ENCODE results near the gene RPTOR.

The RPTOR gene

DNA sequence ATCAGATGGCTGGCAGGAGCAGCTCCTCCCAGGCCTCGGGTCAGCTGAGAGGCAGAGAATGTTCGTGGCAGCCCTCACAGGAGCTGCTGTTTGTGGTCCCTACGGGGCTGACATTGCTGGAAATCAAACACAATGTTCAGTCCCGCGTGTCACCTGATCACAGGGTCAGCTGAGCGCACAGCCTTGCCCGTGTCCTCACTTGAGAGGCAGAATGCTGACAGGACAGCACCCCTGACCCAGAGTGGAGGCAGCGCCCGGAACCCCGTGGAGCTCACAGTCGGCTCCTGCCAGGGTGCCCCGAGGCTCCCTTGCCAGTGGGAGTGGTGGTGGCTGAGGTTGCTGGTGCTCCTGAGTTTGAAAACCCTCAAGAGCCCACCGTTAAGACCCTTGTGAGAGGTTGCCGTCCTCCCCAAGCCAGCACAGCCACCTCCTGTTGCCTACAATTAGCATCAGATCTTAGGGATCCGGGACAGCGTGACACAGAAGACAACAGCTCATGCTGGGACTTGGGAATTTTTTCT, 443.4 kb downstream of the RPTOR start:
- Histone ChIP-seq H3K79me2 (ENCODE audit: insufficient read depth, low read length) (no peaks in the 10 kb centered on the region), H3K4me2 (ENCODE audit: low read length) (no peak overlapping the region), H4K20me1 (ENCODE audit: insufficient read depth, low read length) (no peaks in the 10 kb centered on the region), H3F3A (ENCODE audit: insufficient read depth, low read length) (no peaks in the 10 kb centered on the region), H3K9me2 (ENCODE audit: low read depth, low read length) (no peaks in the 10 kb centered on the region), H3K4me3 (ENCODE audit: low read depth, low read length, poor library complexity, severe bottlenecking) (no peak overlapping the region), H3K9ac (ENCODE audit: low read length) (no peak overlapping the region), H3K36me3 (ENCODE audit: insufficient read depth, low read length) (no peaks in the 10 kb centered on the region; the same call in 1 of the 2 replicates), H2AFZ (ENCODE audit: low read length) (no peak overlapping the region), H3K27me3 (ENCODE audit: insufficient read depth, low read length) (peaks cover 22% of the 10 kb centered on the region), H3K9me3 (ENCODE audit: low read length) (no peaks in the 10 kb centered on the region), H3K27ac (ENCODE audit: low read depth, low read length, poor library complexity, severe bottlenecking) (no peak overlapping the region), H3K4me1 (ENCODE audit: insufficient read depth, low read length, severe bottlenecking) (peaks cover 22% of the 10 kb centered on the region)
- TF ChIP-seq, protein P1, sequence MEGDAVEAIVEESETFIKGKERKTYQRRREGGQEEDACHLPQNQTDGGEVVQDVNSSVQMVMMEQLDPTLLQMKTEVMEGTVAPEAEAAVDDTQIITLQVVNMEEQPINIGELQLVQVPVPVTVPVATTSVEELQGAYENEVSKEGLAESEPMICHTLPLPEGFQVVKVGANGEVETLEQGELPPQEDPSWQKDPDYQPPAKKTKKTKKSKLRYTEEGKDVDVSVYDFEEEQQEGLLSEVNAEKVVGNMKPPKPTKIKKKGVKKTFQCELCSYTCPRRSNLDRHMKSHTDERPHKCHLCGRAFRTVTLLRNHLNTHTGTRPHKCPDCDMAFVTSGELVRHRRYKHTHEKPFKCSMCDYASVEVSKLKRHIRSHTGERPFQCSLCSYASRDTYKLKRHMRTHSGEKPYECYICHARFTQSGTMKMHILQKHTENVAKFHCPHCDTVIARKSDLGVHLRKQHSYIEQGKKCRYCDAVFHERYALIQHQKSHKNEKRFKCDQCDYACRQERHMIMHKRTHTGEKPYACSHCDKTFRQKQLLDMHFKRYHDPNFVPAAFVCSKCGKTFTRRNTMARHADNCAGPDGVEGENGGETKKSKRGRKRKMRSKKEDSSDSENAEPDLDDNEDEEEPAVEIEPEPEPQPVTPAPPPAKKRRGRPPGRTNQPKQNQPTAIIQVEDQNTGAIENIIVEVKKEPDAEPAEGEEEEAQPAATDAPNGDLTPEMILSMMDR (IDR thresholded peaks at IDR 0.05; ENCODE audit: low read length) = no peak
- TF ChIP-seq EZH2 (IDR thresholded peaks at IDR 0.05; ENCODE audit: borderline replicate concordance, low read length) = no peak

DNA sequence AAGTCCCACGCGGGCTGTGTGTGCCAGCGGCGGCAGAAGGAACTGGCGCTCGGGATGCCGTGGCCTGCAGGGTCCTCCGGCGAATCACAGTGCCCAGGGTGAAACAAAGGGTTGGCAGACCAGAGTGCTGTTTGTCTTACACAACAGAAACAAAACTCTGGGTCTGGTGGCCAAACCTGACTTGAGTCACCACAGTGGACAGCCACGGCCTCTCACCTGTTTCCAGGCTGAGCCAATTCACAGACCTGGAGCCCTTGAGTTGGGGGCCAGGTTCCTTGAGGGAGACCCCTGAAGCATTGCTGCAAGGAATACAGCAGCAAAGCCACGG, 444.9 kb downstream of the RPTOR start:
- H3K4me1 ChIP-seq (ENCODE audit: insufficient read depth, low read length, severe bottlenecking) = peaks cover 25% of the 10 kb centered on the region
- H4K20me1 ChIP-seq (ENCODE audit: insufficient read depth, low read length) = no peaks in the 10 kb centered on the region
- H3K9ac ChIP-seq (ENCODE audit: low read length) = no peak overlapping the region
- peaks cover 22% of the 10 kb centered on the region for H3K27me3 ChIP-seq (ENCODE audit: insufficient read depth, low read length)
- peak overlapping the region; percentile 45; the same call in 1 of the 2 replicates for H3K4me2 ChIP-seq (ENCODE audit: low read length)
- H3K9me3 ChIP-seq (ENCODE audit: low read length) = no peaks in the 10 kb centered on the region
- no peak overlapping the region for H3K4me3 ChIP-seq (ENCODE audit: low read depth, low read length, poor library complexity, severe bottlenecking)
- H3F3A ChIP-seq (ENCODE audit: insufficient read depth, low read length) = no peaks in the 10 kb centered on the region
- no peaks in the 10 kb centered on the region; the same call in 1 of the 2 replicates for H3K36me3 ChIP-seq (ENCODE audit: insufficient read depth, low read length)
- H2AFZ ChIP-seq (ENCODE audit: low read length) = no peak overlapping the region
- H3K79me2 ChIP-seq (ENCODE audit: insufficient read depth, low read length) = no peaks in the 10 kb centered on the region
- H3K9me2 ChIP-seq (ENCODE audit: low read depth, low read length) = no peaks in the 10 kb centered on the region
- no peak for TF ChIP-seq EZH2 (IDR thresholded peaks at IDR 0.05; ENCODE audit: borderline replicate concordance, low read length)
- TF ChIP-seq, protein P1 (IDR thresholded peaks at IDR 0.05; ENCODE audit: low read length) = no peak
- no peak overlapping the region for H3K27ac ChIP-seq (ENCODE audit: low read depth, low read length, poor library complexity, severe bottlenecking)

DNA sequence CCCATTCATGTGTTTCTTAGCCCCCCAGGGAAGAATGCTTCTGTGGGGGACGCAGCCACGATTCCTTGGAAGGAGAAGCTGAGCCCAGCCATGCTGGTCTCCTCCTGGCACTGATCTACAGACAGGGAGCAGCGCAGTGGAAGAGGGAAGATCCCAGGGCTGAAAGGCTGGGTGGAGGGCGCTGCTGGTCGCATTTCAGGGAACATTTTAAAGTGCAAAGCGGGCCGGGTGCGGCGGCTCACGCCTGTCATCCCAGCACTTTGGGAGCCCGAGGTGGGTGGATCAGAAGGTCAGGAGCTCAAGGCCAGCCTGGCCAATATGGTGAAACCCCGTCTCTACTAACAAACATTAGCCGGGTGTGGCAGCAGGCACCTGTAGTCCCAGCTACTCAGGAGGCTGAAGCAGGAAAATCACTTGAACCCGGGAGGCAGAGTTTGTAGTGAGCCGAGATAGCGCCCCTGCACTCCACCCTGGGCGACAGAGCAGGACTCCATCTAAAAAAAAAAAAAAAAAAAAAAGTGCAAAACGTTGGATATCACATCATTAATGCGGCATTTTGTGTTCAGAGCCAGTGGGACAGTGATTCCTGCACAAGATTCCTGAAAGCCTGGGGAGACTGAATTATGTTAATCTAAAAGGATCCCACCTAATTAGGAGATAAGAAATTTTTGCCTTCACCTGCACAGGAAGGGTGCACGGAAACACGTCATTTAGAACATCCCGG, 446.4 kb downstream of the RPTOR start:
- TF ChIP-seq, protein P1 (IDR thresholded peaks at IDR 0.05; ENCODE audit: low read length) = no peak
- TF ChIP-seq EZH2 (IDR thresholded peaks at IDR 0.05; ENCODE audit: borderline replicate concordance, low read length) = no peak

More for the DNA sequence above, 446.4 kb downstream of the RPTOR start:
- H3K27me3 ChIP-seq (ENCODE audit: insufficient read depth, low read length) = peaks cover 14% of the 10 kb centered on the region
- H3K9me3 ChIP-seq (ENCODE audit: low read length) = no peaks in the 10 kb centered on the region
- H3K9me2 ChIP-seq (ENCODE audit: low read depth, low read length) = no peaks in the 10 kb centered on the region
- H4K20me1 ChIP-seq (ENCODE audit: insufficient read depth, low read length) = no peaks in the 10 kb centered on the region
- 0 out of 2 replicates have a peak overlapping the region, but pooled peaks have one; percentile 90 for H2AFZ ChIP-seq (ENCODE audit: low read length)
- peak overlapping the region; percentile 88 for H3K4me2 ChIP-seq (ENCODE audit: low read length)
- no peaks in the 10 kb centered on the region for H3F3A ChIP-seq (ENCODE audit: insufficient read depth, low read length)
- H3K79me2 ChIP-seq (ENCODE audit: insufficient read depth, low read length) = no peaks in the 10 kb centered on the region
- H3K4me3 ChIP-seq (ENCODE audit: low read depth, low read length, poor library complexity, severe bottlenecking) = peak overlapping the region; percentile 87
- H3K36me3 ChIP-seq (ENCODE audit: insufficient read depth, low read length) = no peaks in the 10 kb centered on the region; the same call in 1 of the 2 replicates
- peaks cover 25% of the 10 kb centered on the region for H3K4me1 ChIP-seq (ENCODE audit: insufficient read depth, low read length, severe bottlenecking)
- peak overlapping the region; percentile 80; the same call in 1 of the 2 replicates for H3K9ac ChIP-seq (ENCODE audit: low read length)
- H3K27ac ChIP-seq (ENCODE audit: low read depth, low read length, poor library complexity, severe bottlenecking) = no peak overlapping the region

All from OCI-LY1 (cell line).